ENCODE results near the gene ATP2C1. TPM values are rescaled to one million over a fixed set of nuclear protein-coding genes. Genes with fewer than 3 reads are reported as not detected.

Gene ATP2C1
- total RNA-seq, 4 donors from 2014 or later, result 62.3 to 87.2 (median 76.6) TPM

- TF ChIP-seq CTCF (IDR thresholded peaks at IDR 0.05; ENCODE audit: low read depth), result no peak
These were observed 135.0 kb downstream of the ATP2C1 start for GRCh38 chr3:131028844-131029243.

- no peak for TF ChIP-seq CTCF (IDR thresholded peaks at IDR 0.05; ENCODE audit: low read depth)
These were observed 137.8 kb downstream of the ATP2C1 start for GRCh38 chr3:131031660-131032059.

- TF ChIP-seq CTCF (IDR thresholded peaks at IDR 0.05; ENCODE audit: low read depth), result no peak
These were observed 139.7 kb downstream of the ATP2C1 start for GRCh38 chr3:131033480-131034080.

- TF ChIP-seq CTCF (IDR thresholded peaks at IDR 0.05; ENCODE audit: low read depth), result no peak
These were observed 142.4 kb downstream of the ATP2C1 start for GRCh38 chr3:131036200-131036816.

- no peak for TF ChIP-seq CTCF (IDR thresholded peaks at IDR 0.05; ENCODE audit: low read depth)
These were observed 143.1 kb downstream of the ATP2C1 start for GRCh38 chr3:131036986-131037385.

GRCh38 chr3:131038326-131038725, 144.4 kb downstream of the ATP2C1 start:
- no peak for TF ChIP-seq CTCF (IDR thresholded peaks at IDR 0.05; ENCODE audit: low read depth)

GRCh38 chr3:131047582-131047981, 153.7 kb downstream of the ATP2C1 start:
- no peak for TF ChIP-seq CTCF (IDR thresholded peaks at IDR 0.05; ENCODE audit: low read depth)
